Astrocyte of the spinal cord (primary cell): Measurements from ENCODE around the gene ASPHD2.
A peak's percentile ranks its signal among the peaks of the same experiment; 100 is the strongest.

Experiments
- DNase-seq: peaks from one replicate; pipeline ENCODE4 v3.0.0; 2011; ENCODE audit warnings: low read depth, low spot score
- H3K4me3 ChIP-seq: 2 replicates; pipeline ENCODE4 v1.5.1; 2011; ENCODE audit warnings: low read depth, mild to moderate bottlenecking, low read length, moderate library complexity
- CTCF ChIP-seq: IDR thresholded peaks from 2 replicates; pipeline ENCODE4 v1.5.1; 2012; ENCODE audit warnings: low read depth, mild to moderate bottlenecking, low read length, inconsistent platforms
- in situ Hi-C: cut with HindIII; loops from 2 replicates; pipeline ENCODE4 v1.10.0; 2017; ENCODE audit warnings: low sequenced_read_pairs

ASPHD2 gene

DNA sequence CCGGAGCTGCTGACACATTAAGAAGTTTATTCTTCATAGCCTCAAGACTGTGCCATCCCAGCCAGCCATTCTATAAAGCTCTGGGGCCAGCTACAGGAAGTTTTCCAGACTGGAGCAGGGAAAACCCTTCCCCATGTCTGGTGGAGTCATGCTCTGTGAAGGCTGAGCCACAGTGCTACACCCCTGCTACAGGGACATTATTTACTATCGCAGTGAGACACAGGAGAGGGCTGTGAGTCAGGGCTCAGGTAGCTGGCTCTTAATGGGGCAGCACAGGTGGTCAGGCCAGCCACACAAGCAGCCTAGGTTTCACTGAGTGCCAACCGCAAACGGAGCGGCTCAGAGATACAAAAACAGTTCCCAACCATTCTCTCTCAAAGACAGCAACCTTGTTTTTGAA, 42.5 kb downstream of the ASPHD2 start:
- no peak for TF ChIP-seq CTCF
- in situ Hi-C loops: no loop called here
- no peak overlapping the region for H3K4me3 ChIP-seq
- DNase-seq: peak; percentile 79

- peak; percentile 5 for DNase-seq
- TF ChIP-seq CTCF: no peak
- H3K4me3 ChIP-seq: no peak overlapping the region
- in situ Hi-C loops: no loop called here
Observed at GRCh38 chr22:26474682-26475081, 45.6 kb downstream of the ASPHD2 start.

DNA sequence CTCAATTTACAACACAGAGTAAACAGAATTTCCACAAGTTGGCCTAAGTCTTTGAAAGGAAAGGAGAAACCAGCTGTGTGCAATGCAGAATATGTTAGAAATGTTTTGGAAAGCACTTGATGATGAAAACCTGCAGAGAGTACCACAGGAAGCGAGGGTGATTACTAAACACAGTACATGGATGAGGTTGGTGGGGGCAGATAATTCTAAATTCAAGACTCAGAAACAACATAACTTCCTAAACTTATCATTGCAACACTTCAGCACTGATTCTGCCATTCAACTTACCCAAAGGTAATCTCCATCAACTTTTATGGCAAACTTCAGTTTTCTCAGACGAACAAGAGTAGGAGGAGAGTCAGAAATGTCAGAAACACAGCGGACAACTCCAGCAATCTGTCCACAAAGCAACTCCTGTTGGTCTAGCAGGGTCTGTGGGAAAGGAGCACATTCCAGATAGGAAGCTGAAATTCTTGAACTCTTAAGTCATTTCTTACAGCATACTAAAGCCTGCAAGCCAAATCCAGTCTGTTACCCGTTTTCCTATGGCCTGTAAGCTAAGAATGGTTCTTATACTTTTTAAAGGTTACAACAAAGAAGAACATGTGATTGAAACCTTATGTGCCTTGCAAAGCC, 47.8 kb downstream of the ASPHD2 start:
- TF ChIP-seq CTCF: no peak
- peak; percentile 73 for DNase-seq
- in situ Hi-C loops: no loop called here
- no peak overlapping the region for H3K4me3 ChIP-seq

DNA sequence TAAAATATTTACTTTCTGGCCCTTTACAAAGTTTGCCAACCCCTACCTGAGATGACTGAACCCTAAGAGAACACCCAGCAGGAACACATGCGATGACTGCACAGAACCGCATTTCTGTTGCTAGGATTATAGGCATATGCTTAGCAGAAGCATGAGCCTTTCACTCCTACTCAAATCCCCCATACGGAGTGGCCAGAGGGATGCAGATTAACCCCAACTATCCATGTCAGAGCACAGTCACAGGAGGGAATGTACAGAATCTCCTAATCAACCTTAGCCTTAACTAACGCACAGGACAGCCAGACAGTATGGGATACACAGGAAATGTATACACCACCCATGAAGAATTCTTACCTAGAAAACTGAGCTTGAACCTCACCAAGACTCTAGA, 48.3 kb downstream of the ASPHD2 start:
- DNase-seq: no peak
- TF ChIP-seq CTCF: no peak
- in situ Hi-C loops: no loop called here
- H3K4me3 ChIP-seq: no peak overlapping the region

DNA sequence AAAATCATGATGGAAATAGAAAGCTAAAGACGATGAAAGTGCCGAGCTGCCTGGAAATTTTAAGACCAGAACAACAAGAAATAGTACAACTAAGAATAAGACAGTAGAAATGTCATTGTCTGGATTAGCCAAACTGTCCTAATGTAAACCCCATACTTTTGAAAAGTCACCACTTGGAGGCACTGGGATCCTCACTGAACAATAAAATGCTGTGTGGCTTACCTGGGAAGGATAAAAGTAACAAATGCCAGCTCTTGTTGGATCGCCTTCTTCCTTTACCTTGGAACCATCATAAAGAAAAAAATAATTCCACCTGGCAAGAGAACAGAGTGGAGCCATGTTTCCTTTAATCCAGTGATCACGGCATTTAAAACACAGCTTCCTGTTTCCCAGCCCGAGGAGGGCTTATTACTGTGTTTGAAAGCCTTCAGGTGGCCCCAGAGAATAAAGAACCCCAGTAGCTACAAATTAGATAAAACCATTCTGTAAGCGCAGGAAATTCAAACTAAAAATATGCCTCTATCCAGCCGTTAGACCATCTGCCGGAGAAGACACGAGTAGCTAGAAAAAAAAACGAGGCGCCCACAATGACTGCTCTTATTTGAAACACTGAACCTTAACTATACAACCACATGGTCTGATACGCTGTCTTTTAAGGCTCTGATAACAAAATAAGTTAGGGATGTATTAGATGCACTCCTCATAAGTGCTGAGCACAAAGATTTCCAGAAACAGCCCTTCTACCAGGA, 50.2 kb downstream of the ASPHD2 start:
- no peak for DNase-seq
- TF ChIP-seq CTCF: no peak
- no peak overlapping the region for H3K4me3 ChIP-seq
- in situ Hi-C loops: no loop called here

DNA sequence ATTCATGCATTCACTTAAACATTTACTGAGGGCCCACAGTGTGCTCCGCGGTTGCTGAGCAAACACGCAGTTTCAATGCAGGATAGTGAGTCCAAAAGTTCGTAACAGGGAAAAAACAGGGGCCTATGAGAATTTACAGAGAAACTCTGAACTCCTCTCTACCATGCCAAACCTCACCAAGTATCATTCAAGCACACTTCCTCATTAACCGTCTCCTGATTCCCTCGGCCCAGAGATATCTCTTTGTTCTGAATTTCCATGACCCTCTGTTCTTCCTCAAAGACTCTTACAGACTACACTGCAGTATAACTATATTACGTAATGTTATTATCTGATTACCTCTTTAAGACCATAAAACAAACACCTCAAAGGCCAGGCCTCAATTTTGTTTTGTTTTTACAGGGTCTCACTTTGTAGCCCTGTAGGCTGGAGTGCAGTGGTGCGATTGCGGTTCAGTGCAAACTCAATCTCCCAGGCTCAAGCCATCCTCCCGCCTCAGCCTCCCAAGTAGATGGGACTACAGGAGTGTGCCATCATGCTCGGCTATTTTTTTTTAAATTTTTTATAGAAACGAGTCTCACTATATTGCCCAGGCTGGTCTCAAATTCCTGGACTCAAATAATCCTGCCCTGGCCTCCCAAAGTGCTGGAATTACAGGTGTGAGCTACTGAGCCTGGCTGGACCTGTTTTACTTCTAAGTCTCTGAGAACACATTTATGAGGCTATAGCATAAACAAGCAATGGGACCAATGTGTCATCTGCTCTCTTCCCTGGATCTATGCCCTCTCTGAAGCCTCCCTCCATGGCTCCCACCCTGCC, 50.9 kb downstream of the ASPHD2 start:
- no peak for TF ChIP-seq CTCF
- in situ Hi-C loops: no loop called here
- DNase-seq: no peak
- H3K4me3 ChIP-seq: no peak overlapping the region
